WI38 (cell line): Measurements from ENCODE around the gene KRT9.

Source experiments
- H3K4me3 ChIP-seq: 2 replicates; pipeline ENCODE4 v1.5.1; 2011; ENCODE audit warnings: low read depth, mild to moderate bottlenecking, control low read depth, low read length
- TF ChIP-seq, protein P1 (sequence below): IDR thresholded peaks from 2 replicates; pipeline ENCODE4 v1.5.1; 2012; ENCODE audit warnings: low read depth, mild to moderate bottlenecking, control low read depth, low read length

KRT9 gene

DNA sequence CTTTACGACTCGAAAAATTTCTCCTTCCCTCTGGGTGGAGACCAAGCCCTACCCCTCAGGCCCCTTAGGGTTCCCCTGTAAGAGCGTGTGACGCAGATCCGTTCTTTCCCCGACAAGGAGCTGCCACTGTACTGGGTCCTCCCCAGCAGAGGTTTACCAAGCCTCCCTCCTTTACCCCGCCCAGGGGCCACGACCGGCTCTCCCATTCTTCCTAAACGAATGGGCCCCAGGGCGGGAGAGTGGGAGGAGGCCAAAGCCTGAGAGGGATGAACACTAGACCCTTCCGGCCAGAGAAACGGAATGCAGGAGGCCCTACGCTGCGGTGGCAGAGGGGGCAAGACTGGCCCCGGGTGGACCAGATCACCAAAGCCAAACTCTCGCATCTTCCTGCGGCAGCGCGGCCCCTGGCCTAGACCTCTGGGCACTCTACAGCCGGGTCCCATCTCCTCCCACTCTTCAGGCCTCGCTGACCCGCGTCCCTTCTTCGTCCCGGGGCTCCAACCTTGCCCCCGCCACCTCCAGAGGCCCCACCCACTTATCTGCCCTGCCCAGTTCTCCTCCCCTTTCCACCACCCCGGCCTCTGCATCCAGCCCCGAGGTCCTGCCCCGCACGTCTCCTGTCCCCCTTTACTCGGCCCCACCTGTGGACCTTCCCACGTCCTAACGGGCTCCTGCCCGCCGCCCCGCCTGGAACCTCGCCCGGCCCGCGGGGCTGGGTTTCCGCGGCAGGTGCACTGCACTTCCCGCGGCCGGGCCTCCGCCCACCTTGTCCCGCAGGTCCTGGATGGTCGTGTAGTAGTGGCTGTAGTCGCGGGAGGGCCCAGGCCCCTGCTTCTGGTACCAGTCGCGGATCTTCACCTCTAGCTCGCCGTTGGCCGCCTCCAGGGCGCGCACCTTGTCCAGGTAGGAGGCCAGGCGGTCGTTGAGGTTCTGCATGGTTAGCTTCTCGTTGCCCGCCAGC lies 44.5 kb downstream of the KRT9 start:
- no peak overlapping the region for H3K4me3 ChIP-seq

DNA sequence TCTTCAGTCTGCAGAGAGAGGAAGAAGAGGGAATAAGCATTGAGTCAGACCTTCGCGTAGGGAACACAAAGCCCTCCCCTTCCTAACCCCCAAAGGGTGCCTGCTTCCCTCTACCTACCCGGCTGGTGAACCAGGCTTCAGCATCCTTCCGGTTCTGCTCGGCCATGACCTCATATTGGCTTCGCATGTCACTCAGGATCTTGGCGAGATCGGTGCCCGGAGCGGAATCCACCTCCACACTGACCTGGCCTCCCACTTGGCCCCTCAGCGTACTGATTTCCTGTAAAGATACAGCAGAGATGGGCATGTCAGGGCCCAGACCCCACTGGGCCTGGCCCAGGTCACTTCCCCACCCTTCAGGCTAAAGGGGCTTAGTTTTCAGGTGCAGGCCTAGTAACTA lies 47.6 kb downstream of the KRT9 start:
- TF ChIP-seq, protein P1, sequence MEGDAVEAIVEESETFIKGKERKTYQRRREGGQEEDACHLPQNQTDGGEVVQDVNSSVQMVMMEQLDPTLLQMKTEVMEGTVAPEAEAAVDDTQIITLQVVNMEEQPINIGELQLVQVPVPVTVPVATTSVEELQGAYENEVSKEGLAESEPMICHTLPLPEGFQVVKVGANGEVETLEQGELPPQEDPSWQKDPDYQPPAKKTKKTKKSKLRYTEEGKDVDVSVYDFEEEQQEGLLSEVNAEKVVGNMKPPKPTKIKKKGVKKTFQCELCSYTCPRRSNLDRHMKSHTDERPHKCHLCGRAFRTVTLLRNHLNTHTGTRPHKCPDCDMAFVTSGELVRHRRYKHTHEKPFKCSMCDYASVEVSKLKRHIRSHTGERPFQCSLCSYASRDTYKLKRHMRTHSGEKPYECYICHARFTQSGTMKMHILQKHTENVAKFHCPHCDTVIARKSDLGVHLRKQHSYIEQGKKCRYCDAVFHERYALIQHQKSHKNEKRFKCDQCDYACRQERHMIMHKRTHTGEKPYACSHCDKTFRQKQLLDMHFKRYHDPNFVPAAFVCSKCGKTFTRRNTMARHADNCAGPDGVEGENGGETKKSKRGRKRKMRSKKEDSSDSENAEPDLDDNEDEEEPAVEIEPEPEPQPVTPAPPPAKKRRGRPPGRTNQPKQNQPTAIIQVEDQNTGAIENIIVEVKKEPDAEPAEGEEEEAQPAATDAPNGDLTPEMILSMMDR: no peak
- no peak overlapping the region for H3K4me3 ChIP-seq

More for the DNA sequence above, 44.5 kb downstream of the KRT9 start:
- TF ChIP-seq, protein P1: no peak

DNA sequence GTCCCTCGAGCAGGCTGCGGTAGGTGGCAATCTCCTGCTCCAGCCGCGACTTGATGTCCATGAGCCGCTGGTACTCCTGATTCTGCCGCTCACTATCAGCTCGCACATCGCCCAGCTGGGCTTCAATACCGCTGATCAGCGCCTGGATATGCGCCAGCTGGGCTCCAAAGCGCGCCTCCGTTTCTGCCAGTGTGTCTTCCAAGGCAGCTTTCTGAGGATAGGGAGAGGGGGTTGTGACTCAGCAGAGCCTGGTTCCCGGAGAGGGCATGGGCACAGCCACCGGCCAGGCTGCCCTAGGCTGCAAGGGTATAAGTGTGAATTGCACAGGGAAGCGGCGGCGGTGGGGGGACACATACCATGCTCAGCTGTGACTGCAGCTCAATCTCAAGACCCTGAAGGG lies 48.1 kb downstream of the KRT9 start:
- no peak overlapping the region for H3K4me3 ChIP-seq
- TF ChIP-seq, protein P1: no peak

DNA sequence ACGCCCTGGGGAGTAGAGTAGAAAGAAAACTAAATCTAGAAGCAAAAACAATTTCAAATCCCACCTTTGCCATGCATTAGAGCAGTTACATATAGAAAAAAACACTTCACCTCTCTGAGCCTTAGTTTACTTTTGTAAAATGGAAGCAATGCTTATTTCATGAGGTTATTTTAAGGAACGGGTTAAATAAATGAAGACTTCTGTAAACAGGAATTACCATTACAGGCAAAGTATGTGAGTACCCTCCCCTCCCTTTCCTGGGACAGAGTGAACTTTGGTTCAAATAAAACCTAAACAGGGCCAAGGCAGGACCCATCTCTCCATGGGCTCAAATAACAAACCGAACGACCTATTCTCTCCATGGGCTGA lies 48.6 kb downstream of the KRT9 start:
- H3K4me3 ChIP-seq: no peak overlapping the region
- TF ChIP-seq, protein P1: no peak

DNA sequence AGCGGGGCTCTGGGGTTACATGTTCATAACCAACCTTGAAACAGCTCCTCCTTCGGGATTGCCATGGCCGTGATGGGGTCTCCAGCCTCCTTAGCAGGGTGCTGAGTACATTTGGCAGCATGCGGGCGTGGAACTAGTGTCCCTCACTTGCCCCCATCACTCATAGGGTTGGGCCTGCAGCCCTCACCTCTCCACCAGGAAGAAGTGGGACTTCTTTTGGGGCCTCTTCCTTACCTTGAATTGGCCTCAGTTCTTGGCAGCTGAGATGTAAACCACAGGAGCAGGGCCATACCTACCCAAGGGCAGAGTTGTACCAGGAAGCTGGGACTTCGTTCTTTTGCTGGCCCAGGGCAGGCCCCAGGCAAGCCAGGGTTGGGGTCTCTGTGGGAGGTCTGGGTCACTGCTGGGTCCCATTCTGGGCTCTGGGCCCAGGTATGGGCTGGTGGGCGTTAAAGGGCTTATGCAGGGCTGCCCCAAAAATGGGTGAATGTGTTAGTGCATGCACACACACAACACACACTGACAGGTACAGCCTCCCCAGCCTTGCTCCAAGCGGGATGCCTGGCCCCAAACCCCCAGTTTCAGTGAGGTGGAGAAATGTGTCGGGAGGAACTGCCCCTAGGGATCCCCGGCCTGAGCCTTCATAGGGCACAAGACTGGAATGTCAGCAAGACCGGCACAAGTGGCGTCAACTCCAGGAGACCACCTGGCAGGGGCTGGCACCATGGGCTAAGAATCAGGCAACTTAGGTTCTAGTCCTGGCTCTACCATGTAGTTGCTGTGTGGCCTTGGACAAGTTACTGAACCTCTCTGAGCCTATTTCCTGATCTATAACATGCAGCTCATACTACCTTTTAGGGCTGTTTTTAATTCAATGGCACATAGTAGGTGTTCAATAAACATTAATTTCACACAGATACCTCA lies 49.3 kb downstream of the KRT9 start:
- TF ChIP-seq, protein P1: no peak
- H3K4me3 ChIP-seq: no peak overlapping the region

DNA sequence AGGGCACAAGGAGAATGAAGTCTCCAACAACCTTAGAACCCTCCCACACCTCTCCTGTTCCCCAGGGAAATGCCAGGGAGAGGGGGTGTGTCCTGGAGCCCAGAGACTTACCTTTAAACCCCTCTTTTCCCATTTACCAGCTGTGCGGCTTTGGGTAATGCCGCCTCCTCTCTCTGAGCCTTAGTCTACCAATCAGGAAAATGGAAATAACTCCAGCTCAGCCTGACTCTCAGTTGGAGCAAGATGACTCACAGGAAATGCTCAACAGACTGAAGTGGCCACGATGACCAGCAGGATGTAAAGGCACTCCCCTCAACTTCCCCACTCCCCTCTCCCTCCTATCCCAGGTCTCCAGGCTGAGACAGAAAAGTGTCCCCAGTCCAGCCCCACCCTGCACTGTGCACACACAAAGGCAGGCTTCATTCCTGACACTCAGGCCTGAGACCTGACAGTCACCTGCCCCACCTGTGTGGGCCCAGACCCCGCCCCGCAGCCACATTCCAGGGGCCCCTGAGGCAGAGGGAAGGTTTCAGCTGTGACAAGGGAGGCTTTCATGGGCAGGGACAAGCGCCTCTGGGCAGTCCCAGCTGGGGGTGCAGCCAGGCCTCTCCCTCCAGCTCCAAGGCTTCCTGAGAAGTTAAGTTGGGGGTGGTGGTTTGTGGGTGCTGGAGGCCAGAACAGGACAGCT lies 50.1 kb downstream of the KRT9 start:
- TF ChIP-seq, protein P1: no peak
- no peak overlapping the region for H3K4me3 ChIP-seq
